Parathyroid adenoma (tissue), 2 donors: ENCODE measurements around the gene ZNF609.

Experiments
- H2AFZ ChIP-seq: fragments of 300-600 bp; sonication (generic); one replicate; pipeline ENCODE4 v1.7.0; 2017; ENCODE audit warnings: antibody characterized with exemption, mild to moderate bottlenecking
- H3K27ac ChIP-seq: fragments of 300-600 bp; sonication (generic); one replicate; pipeline ENCODE4 v1.7.0; 2017
- H3K27me3 ChIP-seq: fragments of 300-600 bp; sonication (generic); one replicate; pipeline ENCODE4 v1.7.0; 2017; ENCODE audit warnings: low read length; ENCODE audit not compliant: control insufficient read depth, insufficient read depth
- H3K36me3 ChIP-seq: fragments of 300-600 bp; sonication (generic); one replicate; pipeline ENCODE4 v1.7.0; 2017; ENCODE audit warnings: low read length; ENCODE audit not compliant: control insufficient read depth, insufficient read depth
- H3K4me1 ChIP-seq: fragments of 300-600 bp; sonication (generic); one replicate; pipeline ENCODE4 v1.7.0; 2017; ENCODE audit warnings: control low read depth
- H3K4me2 ChIP-seq: fragments of 300-600 bp; sonication (generic); one replicate; pipeline ENCODE4 v1.7.0; 2017; ENCODE audit warnings: low read length
- H3K4me3 ChIP-seq: fragments of 300-600 bp; sonication (generic); one replicate; pipeline ENCODE4 v1.7.0; 2017; ENCODE audit warnings: low read depth, low read length
- H3K79me2 ChIP-seq: fragments of 300-600 bp; sonication (generic); one replicate; pipeline ENCODE4 v1.7.0; 2017; ENCODE audit warnings: control low read depth
- H3K9ac ChIP-seq: fragments of 300-600 bp; sonication (generic); one replicate; pipeline ENCODE4 v1.7.0; 2017; ENCODE audit warnings: mild to moderate bottlenecking
- H3K9me3 ChIP-seq: fragments of 300-600 bp; sonication (generic); one replicate; pipeline ENCODE4 v1.7.0; 2017; ENCODE audit warnings: low read length; ENCODE audit not compliant: control insufficient read depth
- TF ChIP-seq, protein P1 (sequence below): fragments of 300-600 bp; sonication (generic); IDR thresholded peaks from one replicate; pipeline ENCODE4 v1.7.0; 2017; ENCODE audit warnings: antibody characterized with exemption, mild to moderate bottlenecking
- donor health status: primary hyperparathyroidism.

The ZNF609 gene

DNA sequence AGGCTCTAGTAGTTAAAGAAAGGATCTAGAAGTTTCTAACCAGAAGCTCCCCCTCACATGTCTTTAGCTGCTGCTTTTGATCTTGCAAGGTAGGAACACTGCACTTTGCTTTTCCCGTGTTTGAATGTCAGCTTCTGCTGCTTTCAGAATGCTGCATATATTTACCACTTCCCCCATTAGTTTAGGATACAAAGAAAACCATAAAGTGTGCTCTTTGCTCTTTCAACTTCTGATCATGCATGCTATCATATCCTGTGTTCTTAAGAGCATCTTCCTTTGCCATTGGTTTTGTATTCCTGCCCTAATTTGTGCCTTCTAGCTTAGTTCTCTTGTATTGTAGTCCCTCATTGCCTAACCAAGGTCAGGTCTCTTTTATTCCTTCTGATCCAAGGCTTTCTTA lies 43.3 kb downstream of the ZNF609 start:
- Histone ChIP-seq H3K27ac (no peak overlapping the region), H2AFZ (no peak overlapping the region), H3K4me3 (no peak overlapping the region), H3K36me3 (no peaks in the 10 kb centered on the region), H3K4me1 (peaks cover 2% of the 10 kb centered on the region), H3K27me3 (no peaks in the 10 kb centered on the region), H3K4me2 (no peak overlapping the region), H3K9ac (no peak overlapping the region), H3K79me2 (no peaks in the 10 kb centered on the region), H3K9me3 (no peaks in the 10 kb centered on the region)
- TF ChIP-seq, protein P1, sequence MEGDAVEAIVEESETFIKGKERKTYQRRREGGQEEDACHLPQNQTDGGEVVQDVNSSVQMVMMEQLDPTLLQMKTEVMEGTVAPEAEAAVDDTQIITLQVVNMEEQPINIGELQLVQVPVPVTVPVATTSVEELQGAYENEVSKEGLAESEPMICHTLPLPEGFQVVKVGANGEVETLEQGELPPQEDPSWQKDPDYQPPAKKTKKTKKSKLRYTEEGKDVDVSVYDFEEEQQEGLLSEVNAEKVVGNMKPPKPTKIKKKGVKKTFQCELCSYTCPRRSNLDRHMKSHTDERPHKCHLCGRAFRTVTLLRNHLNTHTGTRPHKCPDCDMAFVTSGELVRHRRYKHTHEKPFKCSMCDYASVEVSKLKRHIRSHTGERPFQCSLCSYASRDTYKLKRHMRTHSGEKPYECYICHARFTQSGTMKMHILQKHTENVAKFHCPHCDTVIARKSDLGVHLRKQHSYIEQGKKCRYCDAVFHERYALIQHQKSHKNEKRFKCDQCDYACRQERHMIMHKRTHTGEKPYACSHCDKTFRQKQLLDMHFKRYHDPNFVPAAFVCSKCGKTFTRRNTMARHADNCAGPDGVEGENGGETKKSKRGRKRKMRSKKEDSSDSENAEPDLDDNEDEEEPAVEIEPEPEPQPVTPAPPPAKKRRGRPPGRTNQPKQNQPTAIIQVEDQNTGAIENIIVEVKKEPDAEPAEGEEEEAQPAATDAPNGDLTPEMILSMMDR = no peak

DNA sequence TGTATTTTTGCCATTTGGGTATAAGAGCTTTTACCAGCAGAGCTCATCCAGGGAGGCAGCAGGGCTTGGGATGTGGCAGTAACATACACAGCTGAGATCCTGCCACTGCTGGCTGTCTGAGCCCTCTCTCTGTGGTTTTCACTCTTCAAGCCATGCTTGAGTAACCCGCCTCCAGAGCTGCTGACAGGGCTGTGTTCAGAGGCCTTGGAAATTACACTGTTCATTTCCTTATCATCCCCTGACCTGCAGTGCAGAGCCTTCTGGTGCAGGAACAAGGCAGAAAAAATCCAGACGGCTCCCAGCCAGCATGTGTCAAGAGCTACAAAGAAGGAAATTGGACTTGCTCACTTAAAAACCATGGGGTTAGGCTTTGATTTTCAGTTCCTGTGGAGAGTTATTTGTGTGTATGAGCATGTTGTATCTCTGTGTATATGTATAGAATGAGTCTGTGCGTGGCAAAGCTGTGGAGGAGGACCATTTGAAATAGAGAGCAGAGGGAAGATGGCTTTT lies 47.0 kb downstream of the ZNF609 start:
- no peak overlapping the region for H3K4me2 ChIP-seq
- no peak overlapping the region for H3K9ac ChIP-seq
- no peaks in the 10 kb centered on the region for H3K79me2 ChIP-seq
- H3K27ac ChIP-seq = no peak overlapping the region
- no peaks in the 10 kb centered on the region for H3K36me3 ChIP-seq
- TF ChIP-seq, protein P1 = no peak
- H3K9me3 ChIP-seq = no peaks in the 10 kb centered on the region
- H3K4me1 ChIP-seq = peaks cover 2% of the 10 kb centered on the region
- no peak overlapping the region for H3K4me3 ChIP-seq
- no peak overlapping the region for H2AFZ ChIP-seq
- no peaks in the 10 kb centered on the region for H3K27me3 ChIP-seq

DNA sequence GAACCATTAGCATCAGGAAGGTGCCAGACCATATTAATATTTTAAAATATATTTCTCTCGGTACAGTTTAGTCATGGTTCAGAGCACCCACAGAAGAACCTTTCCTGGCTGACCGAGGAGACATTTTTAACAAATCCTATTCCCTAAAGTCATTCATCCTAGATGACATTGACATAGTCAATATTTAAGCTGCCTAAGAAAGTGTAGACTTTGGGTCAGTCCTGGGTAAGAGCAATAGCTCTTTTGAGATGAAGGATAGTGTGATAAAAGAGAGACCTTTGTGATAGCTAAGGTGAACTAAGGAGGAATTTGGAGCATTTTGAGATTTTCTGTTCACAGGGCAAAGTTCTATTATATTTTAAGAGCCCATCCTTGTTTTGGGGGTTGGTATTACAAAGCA lies 47.5 kb downstream of the ZNF609 start:
- H3K36me3 ChIP-seq = no peaks in the 10 kb centered on the region
- no peak overlapping the region for H3K4me2 ChIP-seq
- H3K27ac ChIP-seq = no peak overlapping the region
- no peak overlapping the region for H3K9ac ChIP-seq
- peaks cover 2% of the 10 kb centered on the region for H3K4me1 ChIP-seq
- TF ChIP-seq, protein P1 = no peak
- H3K79me2 ChIP-seq = no peaks in the 10 kb centered on the region
- H3K27me3 ChIP-seq = no peaks in the 10 kb centered on the region
- H2AFZ ChIP-seq = no peak overlapping the region
- no peaks in the 10 kb centered on the region for H3K9me3 ChIP-seq
- H3K4me3 ChIP-seq = no peak overlapping the region

DNA sequence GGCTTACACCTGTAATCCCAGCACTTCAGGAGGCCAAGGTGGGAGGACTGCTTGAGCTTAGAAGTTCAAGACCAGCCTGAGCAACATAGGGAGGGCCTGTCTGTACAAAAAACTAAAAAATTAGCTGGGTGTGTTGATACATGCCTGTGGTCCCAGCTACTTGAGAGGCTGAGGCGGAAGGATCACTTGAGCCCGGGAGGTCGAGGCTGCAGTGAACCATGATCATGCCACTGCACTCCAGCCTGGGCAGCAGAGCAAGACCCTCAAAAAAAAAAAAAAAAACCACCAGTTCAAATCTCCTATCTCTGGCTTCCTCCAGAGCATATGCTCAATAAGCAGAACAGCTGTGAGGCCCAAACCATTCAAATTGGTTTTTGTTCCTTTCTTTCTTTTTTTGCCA lies 53.4 kb downstream of the ZNF609 start:
- TF ChIP-seq, protein P1 = no peak

DNA sequence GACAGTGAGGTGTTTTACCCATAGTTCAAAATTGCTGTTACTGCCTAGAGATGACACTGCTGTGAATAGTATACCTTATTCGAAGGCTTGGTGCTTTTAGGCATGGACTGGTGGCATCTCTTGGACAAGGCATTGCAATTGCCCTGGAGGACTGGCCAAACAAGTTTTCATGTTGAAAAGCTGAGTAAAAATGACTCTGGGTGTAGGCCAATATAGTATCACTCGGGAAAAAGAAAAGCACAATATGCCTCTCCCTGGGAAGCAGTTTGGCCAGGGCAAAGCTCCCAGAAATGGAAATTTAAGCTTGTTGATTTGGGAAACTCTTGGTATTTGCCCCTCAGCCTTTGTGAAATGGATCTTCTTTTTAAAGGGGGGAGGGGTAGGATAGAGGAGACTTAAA lies 54.8 kb downstream of the ZNF609 start:
- no peaks in the 10 kb centered on the region for H3K36me3 ChIP-seq
- H3K27ac ChIP-seq = no peak overlapping the region
- H3K27me3 ChIP-seq = no peaks in the 10 kb centered on the region

More for the DNA sequence above, 53.4 kb downstream of the ZNF609 start:
- no peak overlapping the region for H3K4me2 ChIP-seq
- H3K36me3 ChIP-seq = no peaks in the 10 kb centered on the region
- H3K79me2 ChIP-seq = peaks cover 14% of the 10 kb centered on the region
- H3K4me1 ChIP-seq = peaks cover 3% of the 10 kb centered on the region
- no peak overlapping the region for H2AFZ ChIP-seq
- no peaks in the 10 kb centered on the region for H3K27me3 ChIP-seq
- H3K4me3 ChIP-seq = no peak overlapping the region
- no peak overlapping the region for H3K27ac ChIP-seq
- no peak overlapping the region for H3K9ac ChIP-seq
- no peaks in the 10 kb centered on the region for H3K9me3 ChIP-seq

More for the DNA sequence above, 54.8 kb downstream of the ZNF609 start:
- no peak overlapping the region for H3K9ac ChIP-seq
- no peaks in the 10 kb centered on the region for H3K9me3 ChIP-seq
- peaks cover 14% of the 10 kb centered on the region for H3K79me2 ChIP-seq
- no peak overlapping the region for H3K4me3 ChIP-seq
- H3K4me1 ChIP-seq = peaks cover 3% of the 10 kb centered on the region
- TF ChIP-seq, protein P1 = no peak
- peak overlapping the region; percentile 10 for H3K4me2 ChIP-seq
- no peak overlapping the region for H2AFZ ChIP-seq
